K562 (cell line): ENCODE measurements around the gene SV2A. TPM values are rescaled to one million over a fixed set of nuclear protein-coding genes. Genes with fewer than 3 reads are reported as not detected.
A peak's percentile ranks its signal among the peaks of the same experiment; 100 is the strongest.

ENCODE experiments used
- ASH1L ChIP-seq: fragments of 450-650 bp; IDR thresholded peaks from 2 replicates; pipeline ENCODE4 v1.6.1; 2018; ENCODE audit warnings: borderline replicate concordance, mild to moderate bottlenecking, low read depth; ENCODE audit not compliant: partially characterized antibody
- ATF7 ChIP-seq: fragments of 450-650 bp; IDR thresholded peaks from 2 replicates; pipeline ENCODE4 v1.7.1; 2014; ENCODE audit warnings: mild to moderate bottlenecking, moderate library complexity
- BDP1 ChIP-seq: IDR thresholded peaks from 3 replicates; pipeline ENCODE4 v1.6.1; 2011; ENCODE audit not compliant: insufficient read length, insufficient read depth
- CREM ChIP-seq: IDR thresholded peaks from 2 replicates; pipeline ENCODE4 v1.6.1; 2014; ENCODE audit warnings: antibody characterized with exemption, low read depth
- CSDE1 ChIP-seq, 2 experiments: fragments of 450-650 bp; IDR thresholded peaks; 2 replicates each; pipeline ENCODE4 v1.6.1; 2016; ENCODE audit warnings: mild to moderate bottlenecking in 1 of 2
- CXXC5 ChIP-seq: fragments of 250-450 bp; sonication (Bioruptor Pico); IDR thresholded peaks from 2 replicates; pipeline ENCODE4 v1.8.0; 2022; ENCODE audit warnings: inconsistent platforms, mild to moderate bottlenecking, moderate library complexity
- EP300 ChIP-seq: IDR thresholded peaks from 2 replicates; pipeline ENCODE4 v1.6.1; 2012; ENCODE audit warnings: low read length, improper control_type of control experiment
- HDAC1 ChIP-seq, 2 experiments: fragments of 450-650 bp; IDR thresholded peaks; 2 replicates each; pipeline ENCODE4 v1.6.1; 2016 to 2017; ENCODE audit warnings: inconsistent platforms in 1 of 2, mild to moderate bottlenecking in 1 of 2, moderate library complexity in 1 of 2
- MCM3 ChIP-seq: fragments of 450-650 bp; IDR thresholded peaks from 2 replicates; pipeline ENCODE4 v1.6.1; 2016
- NCOA1 ChIP-seq: fragments of 450-650 bp; IDR thresholded peaks from 2 replicates; pipeline ENCODE4 v1.6.1; 2016; ENCODE audit warnings: low read depth
- NR3C1 ChIP-seq: sonication (generic); formaldehyde crosslinking; IDR thresholded peaks from 2 replicates; pipeline ENCODE4 v1.8.1; 2022; ENCODE audit warnings: missing genetic modification reagents
- NUFIP1 ChIP-seq: fragments of 450-650 bp; IDR thresholded peaks from 2 replicates; pipeline ENCODE4 v1.6.1; 2018; ENCODE audit not compliant: partially characterized antibody
- RBM22 ChIP-seq: fragments of 200-400 bp; formaldehyde crosslinking; IDR thresholded peaks from 2 replicates; pipeline ENCODE4 v1.6.1; 2018; ENCODE audit warnings: low read length, low read depth; ENCODE audit not compliant: poor library complexity, severe bottlenecking
- RNF2 ChIP-seq: sonication (generic); IDR thresholded peaks from 2 replicates; pipeline ENCODE4 v1.6.1; 2016
- RUNX1 ChIP-seq: sonication (generic); IDR thresholded peaks from 2 replicates; pipeline ENCODE4 v1.6.1; 2016; ENCODE audit warnings: antibody characterized with exemption, low read depth
- SIN3A ChIP-seq, 2 experiments: fragments of 150-350 bp in 1 of 2; IDR thresholded peaks; 2 replicates each; pipeline ENCODE4 v1.6.1; 2011 to 2016; ENCODE audit warnings: borderline replicate concordance in 2 of 2, low read depth in 2 of 2, low read length in 2 of 2, mild to moderate bottlenecking in 2 of 2, moderate library complexity in 2 of 2; ENCODE audit not compliant: control insufficient read depth in 1 of 2
- TAF1 ChIP-seq: IDR thresholded peaks from 2 replicates; pipeline ENCODE4 v1.6.1; 2011; ENCODE audit warnings: mild to moderate bottlenecking, low read length, moderate library complexity; ENCODE audit not compliant: insufficient read depth, control insufficient read depth, severe bottlenecking; ENCODE audit errors: extremely low read depth
- TFAM ChIP-seq: fragments of 250-450 bp; sonication (Bioruptor Pico); conservative IDR thresholded peaks from 2 replicates; pipeline ENCODE4 v1.5.0; 2021; ENCODE audit warnings: mild to moderate bottlenecking, moderate library complexity
- ZBTB17 ChIP-seq: fragments of 450-650 bp; formaldehyde crosslinking; IDR thresholded peaks from 2 replicates; pipeline ENCODE4 v1.4.0; 2020; ENCODE audit warnings: mild to moderate bottlenecking
- ZC3H8 ChIP-seq: fragments of 450-650 bp; IDR thresholded peaks from 2 replicates; pipeline ENCODE4 v1.6.1; 2017
- ZNF197 ChIP-seq: fragments of 200-800 bp; sonication (Bioruptor generic); IDR thresholded peaks from 2 replicates; pipeline ENCODE4 v1.6.1; 2016; ENCODE audit warnings: low read depth, missing genetic modification characterization, missing compliant biosample characterization
- ZNF354B ChIP-seq: fragments of 250-450 bp; sonication (Bioruptor Pico); IDR thresholded peaks from 2 replicates; pipeline ENCODE4 v1.4.0; 2020
- polyA plus RNA-seq, 8 experiments: library from polyadenylated mRNA; depleted of rRNA in 4 of 8; stranded (reverse) in 5 of 8; unstranded in 3 of 8; fragments of >200 nt; fragmentation: Nextera tagmentation in 2 of 8; fragmentation: Illumina TruSeq in 1 of 8; extraction: Ambion mirVana in 2 of 8; extraction: Trizol in 1 of 8; gene quantifications; 2 replicates each; pipeline versions ENCODE4 v1.2.1 to v1.2.3, GENCODE V29; 2011 to 2014; ENCODE audit warnings: inconsistent platforms in 1 of 8, missing spikeins in 1 of 8
- total RNA-seq, 7 experiments: library from RNA; depleted of rRNA in 6 of 7; stranded (reverse); fragments of >200 nt in 6 of 7; fragmentation: Illumina TruSeq in 2 of 7; extraction: Trizol in 2 of 7; gene quantifications; 2 replicates each; pipeline versions ENCODE4 v1.2.1 to v1.2.3, GENCODE V29; 2011 to 2021; ENCODE audit warnings: low replicate concordance in 1 of 7
- TF ChIP-seq, protein P1 (sequence below): IDR thresholded peaks from 2 replicates; pipeline ENCODE4 v1.6.1; 2011; ENCODE audit not compliant: insufficient read length; ENCODE audit errors: extremely low read depth
- TF ChIP-seq, protein P2 (sequence below): sonication (generic); formaldehyde crosslinking; IDR thresholded peaks from 2 replicates; pipeline ENCODE4 v1.8.0; 2022; ENCODE audit warnings: mild to moderate bottlenecking, missing genetic modification reagents
- TF ChIP-seq, protein P3 (sequence below): sonication (generic); formaldehyde crosslinking; IDR thresholded peaks from 2 replicates; pipeline ENCODE4 v1.8.0; 2023; ENCODE audit warnings: mild to moderate bottlenecking, missing genetic modification reagents

SV2A gene
- total and polyA plus RNA-seq, 9 of the 15 experiments (the other 6 are each of a cell fraction or from before 2014, with no cell fraction given) = 0.07 to 0.22 (median 0.11) TPM; not detected in 1

DNA sequence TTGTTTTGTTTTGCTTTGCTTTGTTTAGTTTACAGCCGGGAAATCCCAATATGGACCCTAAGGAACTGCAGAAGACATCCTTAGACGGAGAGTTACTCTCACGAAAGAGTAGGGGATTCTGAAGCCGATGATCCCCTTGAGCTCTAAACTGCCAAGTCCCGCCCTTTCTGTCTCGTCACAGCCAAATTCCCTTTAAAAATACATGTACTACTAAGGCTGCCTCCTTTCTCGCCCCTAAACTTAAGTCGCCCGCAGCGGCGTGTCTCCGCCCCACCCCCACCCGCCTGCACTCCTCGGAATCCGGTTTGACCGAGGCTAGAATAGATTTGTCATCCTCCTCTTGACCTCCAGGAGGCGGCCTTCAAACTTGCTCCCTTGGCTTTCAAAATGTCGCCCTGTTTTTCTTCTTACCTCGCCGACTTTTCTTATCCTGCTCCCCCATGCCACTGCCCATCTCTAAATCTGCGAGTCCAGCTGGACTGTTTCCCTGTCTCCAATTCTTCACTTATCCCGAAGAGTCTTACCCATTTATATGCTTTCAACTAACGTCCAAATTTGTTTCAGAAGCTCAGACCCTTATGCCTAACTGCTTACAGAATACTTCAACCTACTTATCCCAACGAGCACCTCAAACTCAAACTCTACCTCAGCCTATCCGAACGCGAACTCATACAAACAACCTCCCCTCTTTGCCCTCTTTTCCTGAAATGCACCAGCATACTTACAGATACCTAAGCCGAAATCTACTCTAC, 29.2 kb downstream of the SV2A start (continued):
- TF ChIP-seq, protein P1, sequence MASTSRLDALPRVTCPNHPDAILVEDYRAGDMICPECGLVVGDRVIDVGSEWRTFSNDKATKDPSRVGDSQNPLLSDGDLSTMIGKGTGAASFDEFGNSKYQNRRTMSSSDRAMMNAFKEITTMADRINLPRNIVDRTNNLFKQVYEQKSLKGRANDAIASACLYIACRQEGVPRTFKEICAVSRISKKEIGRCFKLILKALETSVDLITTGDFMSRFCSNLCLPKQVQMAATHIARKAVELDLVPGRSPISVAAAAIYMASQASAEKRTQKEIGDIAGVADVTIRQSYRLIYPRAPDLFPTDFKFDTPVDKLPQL = peak; percentile 69
- TF ChIP-seq ZNF197 (no peak), ATF7 (peak; percentile 54), ZNF354B (CRISPR knock-in tag) (no peak), RBM22 (no peak), ZBTB17 (CRISPR knock-in tag) (no peak), ZC3H8 (no peak), NUFIP1 (no peak), TAF1 (peak; percentile 44), CREM (peak; percentile 71), CSDE1 (IDR thresholded peaks at IDR 0.05) (peak in 1 of 2 experiments; percentile 76; a peak in 1 of 4 replicates), NR3C1 (no peak), TFAM (no peak), HDAC1 (IDR thresholded peaks at IDR 0.05) (peak in 1 of 2 experiments; percentile 48; a peak in 2 of 4 replicates), NCOA1 (0 out of 2 replicates have a peak, but pooled peaks have one; percentile 10), EP300 (peak; percentile 57; the same call in 1 of the 2 replicates), MCM3 (no peak), SIN3A (IDR thresholded peaks at IDR 0.05; ENCODE audit: borderline replicate concordance in 2 of 2, control insufficient read depth in 1 of 2, low read depth in 2 of 2, low read length in 2 of 2) (peak in 1 of 2 experiments; percentile 34; a peak in 2 of 4 replicates), ASH1L (peak; percentile 21), RNF2 (peak; percentile 67; the same call in 1 of the 2 replicates), RUNX1 (no peak), BDP1 (no peak), CXXC5 (peak; percentile 74)
- TF ChIP-seq, protein P2, sequence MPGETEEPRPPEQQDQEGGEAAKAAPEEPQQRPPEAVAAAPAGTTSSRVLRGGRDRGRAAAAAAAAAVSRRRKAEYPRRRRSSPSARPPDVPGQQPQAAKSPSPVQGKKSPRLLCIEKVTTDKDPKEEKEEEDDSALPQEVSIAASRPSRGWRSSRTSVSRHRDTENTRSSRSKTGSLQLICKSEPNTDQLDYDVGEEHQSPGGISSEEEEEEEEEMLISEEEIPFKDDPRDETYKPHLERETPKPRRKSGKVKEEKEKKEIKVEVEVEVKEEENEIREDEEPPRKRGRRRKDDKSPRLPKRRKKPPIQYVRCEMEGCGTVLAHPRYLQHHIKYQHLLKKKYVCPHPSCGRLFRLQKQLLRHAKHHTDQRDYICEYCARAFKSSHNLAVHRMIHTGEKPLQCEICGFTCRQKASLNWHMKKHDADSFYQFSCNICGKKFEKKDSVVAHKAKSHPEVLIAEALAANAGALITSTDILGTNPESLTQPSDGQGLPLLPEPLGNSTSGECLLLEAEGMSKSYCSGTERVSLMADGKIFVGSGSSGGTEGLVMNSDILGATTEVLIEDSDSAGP (CRISPR knock-in tag) = no peak
- TF ChIP-seq, protein P3, sequence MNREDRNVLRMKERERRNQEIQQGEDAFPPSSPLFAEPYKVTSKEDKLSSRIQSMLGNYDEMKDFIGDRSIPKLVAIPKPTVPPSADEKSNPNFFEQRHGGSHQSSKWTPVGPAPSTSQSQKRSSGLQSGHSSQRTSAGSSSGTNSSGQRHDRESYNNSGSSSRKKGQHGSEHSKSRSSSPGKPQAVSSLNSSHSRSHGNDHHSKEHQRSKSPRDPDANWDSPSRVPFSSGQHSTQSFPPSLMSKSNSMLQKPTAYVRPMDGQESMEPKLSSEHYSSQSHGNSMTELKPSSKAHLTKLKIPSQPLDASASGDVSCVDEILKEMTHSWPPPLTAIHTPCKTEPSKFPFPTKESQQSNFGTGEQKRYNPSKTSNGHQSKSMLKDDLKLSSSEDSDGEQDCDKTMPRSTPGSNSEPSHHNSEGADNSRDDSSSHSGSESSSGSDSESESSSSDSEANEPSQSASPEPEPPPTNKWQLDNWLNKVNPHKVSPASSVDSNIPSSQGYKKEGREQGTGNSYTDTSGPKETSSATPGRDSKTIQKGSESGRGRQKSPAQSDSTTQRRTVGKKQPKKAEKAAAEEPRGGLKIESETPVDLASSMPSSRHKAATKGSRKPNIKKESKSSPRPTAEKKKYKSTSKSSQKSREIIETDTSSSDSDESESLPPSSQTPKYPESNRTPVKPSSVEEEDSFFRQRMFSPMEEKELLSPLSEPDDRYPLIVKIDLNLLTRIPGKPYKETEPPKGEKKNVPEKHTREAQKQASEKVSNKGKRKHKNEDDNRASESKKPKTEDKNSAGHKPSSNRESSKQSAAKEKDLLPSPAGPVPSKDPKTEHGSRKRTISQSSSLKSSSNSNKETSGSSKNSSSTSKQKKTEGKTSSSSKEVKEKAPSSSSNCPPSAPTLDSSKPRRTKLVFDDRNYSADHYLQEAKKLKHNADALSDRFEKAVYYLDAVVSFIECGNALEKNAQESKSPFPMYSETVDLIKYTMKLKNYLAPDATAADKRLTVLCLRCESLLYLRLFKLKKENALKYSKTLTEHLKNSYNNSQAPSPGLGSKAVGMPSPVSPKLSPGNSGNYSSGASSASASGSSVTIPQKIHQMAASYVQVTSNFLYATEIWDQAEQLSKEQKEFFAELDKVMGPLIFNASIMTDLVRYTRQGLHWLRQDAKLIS (CRISPR knock-in tag) = no peak; the same call in 1 of the 2 replicates
